HepG2 (cell line): ENCODE data around the gene RPL35. TPM values are rescaled to one million over a fixed set of nuclear protein-coding genes. Genes with fewer than 3 reads are reported as not detected.

Source experiments
- AHR ChIP-seq: IDR thresholded peaks from 2 replicates; pipeline ENCODE4 v1.6.1; 2018; ENCODE audit warnings: missing genetic modification reagents, missing compliant biosample characterization
- CENPBD1 ChIP-seq: sonication (generic); formaldehyde crosslinking; IDR thresholded peaks from 2 replicates; pipeline ENCODE4 v1.8.0; 2022; ENCODE audit warnings: missing genetic modification reagents, low read depth, mild to moderate bottlenecking, borderline replicate concordance
- GPBP1L1 ChIP-seq: sonication (generic); formaldehyde crosslinking; IDR thresholded peaks from 2 replicates; pipeline ENCODE4 v1.5.0; 2020; ENCODE audit warnings: mild to moderate bottlenecking, missing genetic modification reagents
- NFE2 ChIP-seq: sonication (generic); formaldehyde crosslinking; IDR thresholded peaks from 2 replicates; pipeline ENCODE4 v1.4.0; 2020; ENCODE audit warnings: missing genetic modification reagents
- NR1H2 ChIP-seq: sonication (generic); formaldehyde crosslinking; IDR thresholded peaks from 2 replicates; pipeline ENCODE4 v1.8.1; 2022; ENCODE audit warnings: low read depth, missing genetic modification reagents, borderline replicate concordance
- NR2F6 ChIP-seq, 2 experiments: IDR thresholded peaks; 2 replicates each; pipeline ENCODE4 v1.6.1; 2016; ENCODE audit warnings: antibody characterized with exemption in 1 of 2, mild to moderate bottlenecking in 1 of 2
- POLR2AphosphoS2 ChIP-seq: IDR thresholded peaks from 2 replicates; pipeline ENCODE4 v1.6.1; 2011; ENCODE audit warnings: low read depth, low read length, improper control_type of control experiment
- RFX1 ChIP-seq: fragments of 450-650 bp; IDR thresholded peaks from 2 replicates; pipeline ENCODE4 v1.6.1; 2017
- TBX3 ChIP-seq: fragments of 450-650 bp; IDR thresholded peaks from 2 replicates; pipeline ENCODE4 v1.6.1; 2017; ENCODE audit warnings: antibody characterized with exemption, mild to moderate bottlenecking, inconsistent platforms, borderline replicate concordance
- ZBTB46 ChIP-seq: sonication (generic); formaldehyde crosslinking; IDR thresholded peaks from 2 replicates; pipeline ENCODE4 v1.4.0; 2020; ENCODE audit warnings: mild to moderate bottlenecking, missing genetic modification reagents, borderline replicate concordance
- ZBTB7A ChIP-seq: sonication (generic); formaldehyde crosslinking; IDR thresholded peaks from 2 replicates; pipeline ENCODE4 v1.8.0; 2022; ENCODE audit warnings: mild to moderate bottlenecking, missing genetic modification reagents
- ZNF333 ChIP-seq: sonication (generic); formaldehyde crosslinking; IDR thresholded peaks from 2 replicates; pipeline ENCODE4 v1.4.0; 2020; ENCODE audit warnings: mild to moderate bottlenecking, missing genetic modification reagents, borderline replicate concordance
- ZNF383 ChIP-seq: sonication (generic); formaldehyde crosslinking; IDR thresholded peaks from 2 replicates; pipeline ENCODE4 v1.4.0; 2020; ENCODE audit warnings: missing genetic modification reagents, mild to moderate bottlenecking, borderline replicate concordance
- ZNF407 ChIP-seq: sonication (generic); formaldehyde crosslinking; IDR thresholded peaks from one replicate; pipeline ENCODE4 v1.5.1; 2020; ENCODE audit warnings: mild to moderate bottlenecking, missing genetic modification reagents; ENCODE audit errors: not compliant biosample characterization
- ZNF607 ChIP-seq: sonication (generic); formaldehyde crosslinking; IDR thresholded peaks from 2 replicates; pipeline ENCODE4 v1.5.1; 2020; ENCODE audit warnings: missing genetic modification reagents, mild to moderate bottlenecking, borderline replicate concordance
- ZNF746 ChIP-seq: sonication (generic); formaldehyde crosslinking; IDR thresholded peaks from 2 replicates; pipeline ENCODE4 v1.8.0; 2022; ENCODE audit warnings: mild to moderate bottlenecking, missing genetic modification reagents
- polyA plus RNA-seq, 8 experiments: library from polyadenylated mRNA; depleted of rRNA in 3 of 8; stranded (reverse) in 7 of 8; unstranded in 1 of 8; fragments of >200 nt; fragmentation: Illumina TruSeq in 4 of 8; extraction: Trizol in 4 of 8; gene quantifications; 2 replicates each; pipeline versions ENCODE4 v1.2.1 to v1.2.3, GENCODE V29; 2011 to 2016; ENCODE audit warnings: low read depth in 4 of 8, missing spikeins in 1 of 8, mixed read lengths in 1 of 8; ENCODE audit not compliant: insufficient read depth in 1 of 8
- total RNA-seq, 5 experiments: library from RNA; depleted of rRNA; stranded (reverse); fragments of >200 nt; fragmentation: Illumina TruSeq; extraction: Trizol; gene quantifications; 2 replicates each; pipeline ENCODE4 v1.2.3, GENCODE V29; 2016; ENCODE audit warnings: low read depth in 1 of 5

Gene RPL35
- total and polyA plus RNA-seq, 2 of the 13 experiments (the other 11 are each of a cell fraction or from before 2014, with no cell fraction given): 2,153 to 2,935 TPM

- TF ChIP-seq ZBTB46 (CRISPR knock-in tag) (no peak), ZBTB7A (CRISPR knock-in tag) (peak; percentile 71; the same call in 1 of the 2 replicates), TBX3 (no peak), ZNF407 (CRISPR knock-in tag) (no peak), RFX1 (no peak), POLR2AphosphoS2 (peak; percentile 91; the same call in 1 of the 2 replicates), CENPBD1 (CRISPR knock-in tag) (no peak), NR2F6 (IDR thresholded peaks at IDR 0.05) (no peak), NR2F6 (CRISPR knock-in tag; IDR thresholded peaks at IDR 0.05) (no peak), GPBP1L1 (CRISPR knock-in tag) (no peak), ZNF746 (CRISPR knock-in tag) (0 out of 2 replicates have a peak, but pooled peaks have one; percentile 68), ZNF607 (CRISPR knock-in tag) (peak; percentile 56; the same call in 1 of the 2 replicates), NFE2 (CRISPR knock-in tag) (no peak), AHR (CRISPR knock-in tag) (peak; percentile 98), NR1H2 (CRISPR knock-in tag) (peak; percentile 61; the same call in 1 of the 2 replicates), ZNF383 (CRISPR knock-in tag) (no peak), ZNF333 (0 out of 2 replicates have a peak, but pooled peaks have one; percentile 81)
These were observed at the start of gene RPL35, which contains the start of gene ARPC5L (continued) for GRCh38 chr9:124861342-124862229.
